Measurements from ENCODE around the gene PCED1B.
"Not testable (repeated sequence)": the region's sequence is repeated elsewhere in the genome, so short reads cannot be mapped to it uniquely, and the experiment has no call there.

DNA sequence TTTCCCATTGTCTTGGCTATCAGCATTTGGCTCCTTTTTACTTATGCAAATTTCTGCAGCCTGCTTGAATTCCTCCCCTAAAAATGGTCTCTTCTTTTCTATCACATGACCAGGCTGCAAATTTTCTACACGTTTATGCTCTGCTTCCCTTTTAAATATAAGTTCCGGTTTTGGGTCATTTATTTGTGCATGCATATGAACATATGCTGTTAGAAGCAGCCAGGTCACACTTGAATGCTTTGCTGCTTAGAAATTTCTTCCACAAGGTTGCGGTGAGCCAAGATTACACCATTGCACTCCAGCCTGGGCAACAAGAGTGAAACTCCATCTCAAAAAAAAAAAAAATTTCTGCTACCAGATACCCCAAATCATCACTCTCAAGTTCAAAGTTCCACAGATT lies 28.1 kb upstream of the PCED1B start:
- TF ChIP-seq, protein P1, sequence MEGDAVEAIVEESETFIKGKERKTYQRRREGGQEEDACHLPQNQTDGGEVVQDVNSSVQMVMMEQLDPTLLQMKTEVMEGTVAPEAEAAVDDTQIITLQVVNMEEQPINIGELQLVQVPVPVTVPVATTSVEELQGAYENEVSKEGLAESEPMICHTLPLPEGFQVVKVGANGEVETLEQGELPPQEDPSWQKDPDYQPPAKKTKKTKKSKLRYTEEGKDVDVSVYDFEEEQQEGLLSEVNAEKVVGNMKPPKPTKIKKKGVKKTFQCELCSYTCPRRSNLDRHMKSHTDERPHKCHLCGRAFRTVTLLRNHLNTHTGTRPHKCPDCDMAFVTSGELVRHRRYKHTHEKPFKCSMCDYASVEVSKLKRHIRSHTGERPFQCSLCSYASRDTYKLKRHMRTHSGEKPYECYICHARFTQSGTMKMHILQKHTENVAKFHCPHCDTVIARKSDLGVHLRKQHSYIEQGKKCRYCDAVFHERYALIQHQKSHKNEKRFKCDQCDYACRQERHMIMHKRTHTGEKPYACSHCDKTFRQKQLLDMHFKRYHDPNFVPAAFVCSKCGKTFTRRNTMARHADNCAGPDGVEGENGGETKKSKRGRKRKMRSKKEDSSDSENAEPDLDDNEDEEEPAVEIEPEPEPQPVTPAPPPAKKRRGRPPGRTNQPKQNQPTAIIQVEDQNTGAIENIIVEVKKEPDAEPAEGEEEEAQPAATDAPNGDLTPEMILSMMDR (IDR thresholded peaks at IDR 0.05 in 2 of 3, conservative IDR thresholded peaks at IDR 0.05 in 1 of 3; ENCODE audit: borderline replicate concordance in 1 of 3, insufficient read depth in 1 of 3, low read depth in 2 of 3, low read length in 2 of 3): not testable (repeated sequence)
- not testable (repeated sequence) for TF ChIP-seq ZFX (IDR thresholded peaks at IDR 0.05); EZH2 (IDR thresholded peaks at IDR 0.05); JUND (IDR thresholded peaks at IDR 0.05); ZNF274 (IDR thresholded peaks at IDR 0.05; ENCODE audit: low read depth, low read length); POLR2A (IDR thresholded peaks at IDR 0.05; ENCODE audit: borderline replicate concordance, extremely low read depth, insufficient read depth, insufficient read length); TCF7L2 (IDR thresholded peaks at IDR 0.05; ENCODE audit: borderline replicate concordance, extremely low read depth, insufficient read depth, insufficient read length); CBX3 (IDR thresholded peaks at IDR 0.05; ENCODE audit: low read depth)

Measured in HCT116 (cell line).